Small intestine (tissue), 7 donors: ENCODE data around the gene PARD3B. TPM values are rescaled to one million over a fixed set of nuclear protein-coding genes. Genes with fewer than 3 reads are reported as not detected.

Experiments used
- DNase-seq, 2 donors: peaks; one replicate each; pipeline versions ENCODE4 v3.0.0 to v3.0.0-alpha.2; 2013
- FAIRE-seq: peaks from 2 replicates; lab custom pipeline; 2012; peaks lifted over from hg19 to GRCh38; lab: Jason Lieb, UNC
- H3K27ac ChIP-seq, 3 donors: one replicate each; pipeline ENCODE4 v1.5.1; 2013; ENCODE audit warnings: low read length in 2 of 3, mild to moderate bottlenecking in 2 of 3, control low read depth in 1 of 3, inconsistent platforms in 1 of 3, low read depth in 1 of 3, moderate library complexity in 1 of 3
- H3K27me3 ChIP-seq, 3 donors: one replicate each; pipeline ENCODE4 v1.6.1; 2013; ENCODE audit warnings: low read length in 3 of 3, inconsistent platforms in 1 of 3; ENCODE audit not compliant: control insufficient read depth in 3 of 3, insufficient read depth in 3 of 3
- H3K36me3 ChIP-seq, 3 donors: one replicate each; pipeline ENCODE4 v1.6.1; 2013; ENCODE audit warnings: low read length in 3 of 3, inconsistent platforms in 1 of 3, low read depth in 1 of 3, mild to moderate bottlenecking in 1 of 3, moderate library complexity in 1 of 3; ENCODE audit not compliant: control insufficient read depth in 3 of 3, insufficient read depth in 2 of 3
- H3K4me1 ChIP-seq, 3 donors: one replicate each; pipeline ENCODE4 v1.6.1; 2013; ENCODE audit warnings: low read length in 2 of 3, inconsistent platforms in 1 of 3, low read depth in 1 of 3, mild to moderate bottlenecking in 1 of 3, moderate library complexity in 1 of 3; ENCODE audit not compliant: control insufficient read depth in 3 of 3, insufficient read depth in 2 of 3
- H3K4me3 ChIP-seq, 3 donors: one replicate each; pipeline ENCODE4 v1.5.1; 2013; ENCODE audit warnings: low read length in 3 of 3, control low read depth in 1 of 3, inconsistent platforms in 1 of 3, low read depth in 1 of 3, mild to moderate bottlenecking in 1 of 3, moderate library complexity in 1 of 3
- H3K9me3 ChIP-seq, 2 donors: one replicate each; pipeline ENCODE4 v1.6.1; 2013; ENCODE audit warnings: low read depth in 1 of 2, low read length in 1 of 2; ENCODE audit not compliant: control insufficient read depth in 2 of 2, insufficient read depth in 1 of 2
- WGBS, 3 donors: extraction: QIAGEN DNeasy Blood & Tissue Kit; methylation state at CpG; one replicate each; pipeline ENCODE4 v1.1.7; 2013; 5-methylcytosine and 5-hydroxymethylcytosine counted together
- polyA plus RNA-seq, 4 donors: library from polyadenylated mRNA; stranded (reverse) in 3 of 4; unstranded in 1 of 4; fragments of 200-250 nt in 3 of 4; fragments of 120-200 nt in 1 of 4; gene quantifications; one replicate each; pipeline versions ENCODE4 v1.2.1 to v1.2.3, GENCODE V29; 2013
- donor health status: healthy with polysubstance abuse.
- donor health status: control.
- donor health status: control.
- donor health status: Bipolar disorder and iron deficiency.
- donor health status: healthy.

The PARD3B gene
- polyA plus RNA-seq, 4 donors: 2.8 to 10.7 (median 3.6) TPM

GRCh38 chr2:205375461-205376448, 830.5 kb downstream of the PARD3B start:
- Histone ChIP-seq H3K27me3 (no peaks in the 10 kb centered on the region), H3K27ac (no peak overlapping the region), H3K9me3 (peaks cover 0 to 4% of the 10 kb centered on the region in 2 donors), H3K4me1 (no peaks in the 10 kb centered on the region), H3K36me3 (no peaks in the 10 kb centered on the region), H3K4me3 (no peak overlapping the region)
- WGBS, 3 donors: 81 to 84% (median 83%) methylated on average over 9 of the region's 9 CpGs
- no peak for DNase-seq
- FAIRE-seq: no peak

- Histone ChIP-seq H3K4me3 (no peak overlapping the region), H3K27me3 (no peaks in the 10 kb centered on the region), H3K36me3 (no peaks in the 10 kb centered on the region), H3K4me1 (no peaks in the 10 kb centered on the region), H3K27ac (no peak overlapping the region), H3K9me3 (peaks cover 0 to 3% of the 10 kb centered on the region in 2 donors)
- DNase-seq (no peak), FAIRE-seq (no peak)
Observed at GRCh38 chr2:205377324-205377723, 832.0 kb downstream of the PARD3B start.

- H3K27me3 ChIP-seq: no peaks in the 10 kb centered on the region
- no peaks in the 10 kb centered on the region for H3K9me3 ChIP-seq
- no peak overlapping the region for H3K27ac ChIP-seq
- H3K4me1 ChIP-seq: no peaks in the 10 kb centered on the region
- WGBS, 3 donors: 90 to 96% (median 93%) methylated on average over 2 of the region's 2 CpGs
- H3K36me3 ChIP-seq: no peaks in the 10 kb centered on the region
- H3K4me3 ChIP-seq: no peak overlapping the region
- DNase-seq (no peak), FAIRE-seq (no peak)
Observed at GRCh38 chr2:205383601-205384000, 838.3 kb downstream of the PARD3B start.

GRCh38 chr2:205386109-205386508, 840.8 kb downstream of the PARD3B start:
- DNase-seq (no peak), FAIRE-seq (no peak)
- Histone ChIP-seq H3K4me1 (no peaks in the 10 kb centered on the region), H3K4me3 (no peak overlapping the region), H3K9me3 (no peaks in the 10 kb centered on the region), H3K27me3 (no peaks in the 10 kb centered on the region), H3K36me3 (no peaks in the 10 kb centered on the region), H3K27ac (no peak overlapping the region)
- WGBS, 3 donors: 86 to 93% (median 93%) methylated on average over 3 of the region's 3 CpGs

GRCh38 chr2:205387350-205388055, 842.2 kb downstream of the PARD3B start:
- DNase-seq (no peak), FAIRE-seq (no peak)
- Histone ChIP-seq H3K36me3 (no peaks in the 10 kb centered on the region), H3K9me3 (no peaks in the 10 kb centered on the region), H3K27ac (no peak overlapping the region), H3K4me3 (no peak overlapping the region), H3K27me3 (no peaks in the 10 kb centered on the region), H3K4me1 (no peaks in the 10 kb centered on the region)
- 81 to 90% (median 87%) methylated on average over 5 of the region's 5 CpGs for WGBS, 3 donors

- no peaks in the 10 kb centered on the region for H3K27me3 ChIP-seq
- DNase-seq (no peak), FAIRE-seq (no peak)
- H3K4me1 ChIP-seq: no peaks in the 10 kb centered on the region
- no peaks in the 10 kb centered on the region for H3K9me3 ChIP-seq
- no peak overlapping the region for H3K4me3 ChIP-seq
- H3K36me3 ChIP-seq: no peaks in the 10 kb centered on the region
- 82 to 96% (median 82%) methylated on average over 4 of the region's 4 CpGs for WGBS, 3 donors
- H3K27ac ChIP-seq: no peak overlapping the region
Observed at GRCh38 chr2:205390866-205391265, 845.6 kb downstream of the PARD3B start.

- WGBS, 3 donors: 52 to 76% (median 63%) methylated on average over 6 of the region's 6 CpGs
- no peaks in the 10 kb centered on the region for H3K27me3 ChIP-seq
- FAIRE-seq (no peak), DNase-seq (no peak)
- no peaks in the 10 kb centered on the region for H3K9me3 ChIP-seq
- H3K4me3 ChIP-seq: no peak overlapping the region
- no peaks in the 10 kb centered on the region for H3K36me3 ChIP-seq
- H3K27ac ChIP-seq: no peak overlapping the region
- H3K4me1 ChIP-seq: peaks cover 2 to 13% (median 4%) of the 10 kb centered on the region in 3 donors
Observed at GRCh38 chr2:205401511-205401910, 856.2 kb downstream of the PARD3B start.

GRCh38 chr2:205402011-205402410, 856.7 kb downstream of the PARD3B start:
- 24 to 54% (median 38%) methylated on average over 2 of the region's 2 CpGs for WGBS, 3 donors
- no peak for FAIRE-seq
- no peak overlapping the region for H3K4me3 ChIP-seq
- H3K4me1 ChIP-seq: peaks cover 2 to 13% (median 4%) of the 10 kb centered on the region in 3 donors
- H3K36me3 ChIP-seq: no peaks in the 10 kb centered on the region
- no peaks in the 10 kb centered on the region for H3K9me3 ChIP-seq
- peak overlapping the region in 1 of 3 donors; percentile 2 for H3K27ac ChIP-seq
- peak; percentile 12 to 53 for DNase-seq
- no peaks in the 10 kb centered on the region for H3K27me3 ChIP-seq
